ENCODE measurements around the gene MAP6D1.
"Not testable (repeated sequence)": the region's sequence is repeated elsewhere in the genome, so short reads cannot be mapped to it uniquely, and the experiment has no call there.

MAP6D1 gene

GRCh38 chr3:183796372-183796771 is 29.0 kb downstream of the MAP6D1 start:
- DNase-seq: no peak
- TF ChIP-seq, protein P1, sequence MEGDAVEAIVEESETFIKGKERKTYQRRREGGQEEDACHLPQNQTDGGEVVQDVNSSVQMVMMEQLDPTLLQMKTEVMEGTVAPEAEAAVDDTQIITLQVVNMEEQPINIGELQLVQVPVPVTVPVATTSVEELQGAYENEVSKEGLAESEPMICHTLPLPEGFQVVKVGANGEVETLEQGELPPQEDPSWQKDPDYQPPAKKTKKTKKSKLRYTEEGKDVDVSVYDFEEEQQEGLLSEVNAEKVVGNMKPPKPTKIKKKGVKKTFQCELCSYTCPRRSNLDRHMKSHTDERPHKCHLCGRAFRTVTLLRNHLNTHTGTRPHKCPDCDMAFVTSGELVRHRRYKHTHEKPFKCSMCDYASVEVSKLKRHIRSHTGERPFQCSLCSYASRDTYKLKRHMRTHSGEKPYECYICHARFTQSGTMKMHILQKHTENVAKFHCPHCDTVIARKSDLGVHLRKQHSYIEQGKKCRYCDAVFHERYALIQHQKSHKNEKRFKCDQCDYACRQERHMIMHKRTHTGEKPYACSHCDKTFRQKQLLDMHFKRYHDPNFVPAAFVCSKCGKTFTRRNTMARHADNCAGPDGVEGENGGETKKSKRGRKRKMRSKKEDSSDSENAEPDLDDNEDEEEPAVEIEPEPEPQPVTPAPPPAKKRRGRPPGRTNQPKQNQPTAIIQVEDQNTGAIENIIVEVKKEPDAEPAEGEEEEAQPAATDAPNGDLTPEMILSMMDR (IDR thresholded peaks at IDR 0.05): no peak
- H3K36me3 Mint-ChIP-seq (ENCODE audit: low read depth): peaks cover 76% of the 10 kb centered on the region
- no peak overlapping the region for H3K27ac Mint-ChIP-seq
- H3K27me3 Mint-ChIP-seq (ENCODE audit: low read depth, poor library complexity): no peaks in the 10 kb centered on the region
- no peaks in the 10 kb centered on the region for H3K4me1 Mint-ChIP-seq
- H3K9me3 Mint-ChIP-seq: no peaks in the 10 kb centered on the region
- H3K4me3 Mint-ChIP-seq: no peak overlapping the region

GRCh38 chr3:183794452-183794851 is 30.9 kb downstream of the MAP6D1 start:
- no peaks in the 10 kb centered on the region for H3K9me3 Mint-ChIP-seq
- no peak overlapping the region for H3K4me3 Mint-ChIP-seq
- H3K36me3 Mint-ChIP-seq (ENCODE audit: low read depth): peaks cover 76% of the 10 kb centered on the region
- H3K4me1 Mint-ChIP-seq: no peaks in the 10 kb centered on the region
- H3K27ac Mint-ChIP-seq: no peak overlapping the region
- TF ChIP-seq, protein P1 (IDR thresholded peaks at IDR 0.05): no peak
- no peak for DNase-seq
- peaks cover 3% of the 10 kb centered on the region for H3K27me3 Mint-ChIP-seq (ENCODE audit: low read depth, poor library complexity)

DNA sequence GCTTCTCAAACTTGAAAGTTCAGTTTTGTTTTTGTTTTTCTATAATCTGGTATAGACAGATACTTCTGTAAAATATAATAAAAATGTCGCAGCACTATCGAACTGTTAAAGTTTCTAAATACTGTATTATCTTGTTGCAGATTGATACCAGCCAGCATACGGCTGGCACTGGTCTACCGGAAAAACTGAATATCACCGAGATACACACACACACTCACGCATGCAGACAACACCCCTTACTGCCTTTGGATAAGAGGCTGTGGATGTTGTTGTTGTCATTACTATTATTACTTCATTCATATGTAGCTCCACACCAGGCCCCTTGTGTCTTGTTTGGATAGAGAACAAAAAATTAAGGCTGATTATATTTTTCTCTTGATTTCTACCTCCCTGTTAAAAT is 32.4 kb downstream of the MAP6D1 start:
- Mint-ChIP-seq H3K27me3 (ENCODE audit: low read depth, poor library complexity) (peaks cover 3% of the 10 kb centered on the region), H3K4me3 (no peak overlapping the region), H3K4me1 (no peaks in the 10 kb centered on the region), H3K27ac (no peak overlapping the region), H3K9me3 (no peaks in the 10 kb centered on the region), H3K36me3 (ENCODE audit: low read depth) (peaks cover 75% of the 10 kb centered on the region)
- TF ChIP-seq, protein P1 (IDR thresholded peaks at IDR 0.05): no peak
- no peak for DNase-seq

DNA sequence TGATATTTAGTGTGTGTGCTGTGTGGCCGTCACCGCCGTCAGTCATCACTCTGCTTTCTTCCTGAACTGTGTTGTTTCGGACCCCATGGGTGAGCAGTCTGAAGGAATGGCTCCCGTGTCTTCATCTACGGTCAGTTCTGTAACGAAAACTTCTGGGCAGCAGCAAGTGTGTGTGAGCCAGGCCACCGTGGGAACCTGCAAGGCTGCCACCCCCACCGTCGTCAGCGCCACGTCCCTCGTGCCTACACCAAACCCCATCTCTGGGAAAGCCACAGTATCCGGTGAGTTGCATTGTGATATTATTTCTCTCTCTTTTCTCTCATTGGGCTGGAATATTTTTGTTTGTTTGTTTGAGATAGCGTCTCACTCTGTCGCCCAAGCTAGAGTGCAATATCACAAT is 34.7 kb downstream of the MAP6D1 start:
- H3K9me3 Mint-ChIP-seq: no peaks in the 10 kb centered on the region
- DNase-seq: no peak
- TF ChIP-seq, protein P1 (IDR thresholded peaks at IDR 0.05): no peak
- peaks cover 80% of the 10 kb centered on the region for H3K36me3 Mint-ChIP-seq (ENCODE audit: low read depth)
- H3K27me3 Mint-ChIP-seq (ENCODE audit: low read depth, poor library complexity): peaks cover 3% of the 10 kb centered on the region
- peak overlapping the region; percentile 75 for H3K27ac Mint-ChIP-seq
- no peak overlapping the region for H3K4me3 Mint-ChIP-seq
- H3K4me1 Mint-ChIP-seq: no peaks in the 10 kb centered on the region

GRCh38 chr3:183789826-183790225 is 35.6 kb downstream of the MAP6D1 start:
- Mint-ChIP-seq H3K4me1 (no peaks in the 10 kb centered on the region), H3K9me3 (no peaks in the 10 kb centered on the region), H3K4me3 (no peak overlapping the region), H3K27ac (peak overlapping the region; percentile 76), H3K27me3 (ENCODE audit: low read depth, poor library complexity) (peaks cover 3% of the 10 kb centered on the region), H3K36me3 (ENCODE audit: low read depth) (peaks cover 86% of the 10 kb centered on the region)
- DNase-seq: no peak
- TF ChIP-seq, protein P1 (IDR thresholded peaks at IDR 0.05): no peak

DNA sequence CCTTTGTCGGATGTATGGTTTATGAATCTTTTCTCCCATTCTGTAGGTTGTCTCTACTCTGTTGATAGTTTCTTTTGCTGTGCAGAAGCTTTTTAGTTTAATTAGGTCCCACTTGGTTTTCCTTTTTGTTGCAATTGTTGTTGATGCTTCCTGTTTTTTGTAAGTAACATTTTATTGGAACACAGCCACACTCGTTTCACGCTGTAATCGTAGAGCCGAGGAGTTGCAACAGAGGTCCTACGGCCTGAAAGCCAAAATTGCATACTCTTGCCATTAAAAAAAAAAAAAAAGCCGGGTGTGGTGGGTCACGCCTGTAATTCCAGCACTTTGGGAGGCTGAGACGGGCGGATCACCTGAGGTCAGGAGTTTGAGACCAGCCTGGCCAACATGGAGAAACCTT is 40.9 kb downstream of the MAP6D1 start:
- peaks cover 89% of the 10 kb centered on the region for H3K36me3 Mint-ChIP-seq (ENCODE audit: low read depth)
- H3K4me3 Mint-ChIP-seq; H3K27ac Mint-ChIP-seq; DNase-seq; H3K9me3 Mint-ChIP-seq; H3K4me1 Mint-ChIP-seq; H3K27me3 Mint-ChIP-seq (ENCODE audit: low read depth, poor library complexity): not testable (repeated sequence)

All from nephron progenitor cell (in vitro differentiated cells).